Measurements from ENCODE around the gene CHST12. TPM values are rescaled to one million over a fixed set of nuclear protein-coding genes. Genes with fewer than 3 reads are reported as not detected.

The CHST12 gene
- total and polyA plus RNA-seq, 2 donors (not counting 1 experiment from before 2014, with no cell fraction given) = 25.4 to 27.1 TPM

DNA sequence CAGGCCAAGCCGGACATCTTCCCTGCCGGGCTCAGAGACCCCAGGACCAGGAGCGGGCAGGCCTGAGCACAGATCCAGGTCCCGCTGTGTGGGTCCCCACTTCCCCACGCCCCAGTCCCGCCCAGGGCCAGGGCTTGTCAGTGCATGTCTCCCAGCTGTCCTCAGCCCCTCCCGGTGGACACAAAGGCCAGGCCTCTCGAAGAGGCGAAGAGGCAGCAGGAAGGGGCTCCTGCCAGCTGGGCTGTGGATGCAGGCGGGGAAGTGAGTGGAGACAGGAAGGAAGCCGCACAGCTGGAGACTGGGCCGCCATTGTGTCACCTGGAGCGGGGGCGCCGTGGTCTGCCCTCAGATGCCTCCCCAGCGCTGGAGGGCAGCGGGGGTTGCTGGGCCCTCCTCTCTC lies 68.0 kb downstream of the CHST12 start:
- H3K27ac ChIP-seq (ENCODE audit: low read length in 2 of 2) = no peak overlapping the region
- ATAC-seq (ENCODE audit: low read depth) (no peak), DNase-seq (no peak)
- no peak overlapping the region for H3K4me2 ChIP-seq (replicated peaks; ENCODE audit: low read depth, low read length, poor library complexity, severe bottlenecking)
- H2AFZ ChIP-seq (ENCODE audit: insufficient read depth, low read depth, low read length, poor library complexity, severe bottlenecking) = no peak overlapping the region
- H3K4me1 Mint-ChIP-seq = peaks cover 4% of the 10 kb centered on the region
- H3K36me3 ChIP-seq (replicated peaks in 1 of 2; ENCODE audit: control extremely low read depth in 1 of 2, control insufficient read depth in 1 of 2, extremely low read depth in 1 of 2, insufficient read depth in 2 of 2, low read length in 1 of 2) = no peaks in the 10 kb centered on the region
- ChIA-PET POLR2A (no interaction called here), CTCF (interaction anchor here (0.8 to 6.9 kb wide), 3 partner anchors 19 to 78 kb away, joined by 3 to 104 read pairs (median 4); no protein-coding TSS in a partner anchor)
- H3K9me3 ChIP-seq (ENCODE audit: control extremely low read depth in 1 of 3, control insufficient read depth in 2 of 3, insufficient read depth in 1 of 3, low read length in 2 of 3) = no peaks in the 10 kb centered on the region
- H3K27ac Mint-ChIP-seq = no peak overlapping the region
- peaks cover 0 to 5% of the 10 kb centered on the region in 2 donors for H3K4me1 ChIP-seq (ENCODE audit: control insufficient read depth in 2 of 2, insufficient read depth in 2 of 2, low read length in 2 of 2)
- H3K79me2 ChIP-seq (ENCODE audit: control insufficient read depth, insufficient read depth, low read length) = no peaks in the 10 kb centered on the region
- intact Hi-C loops (cut with micrococcal nuclease) = no loop called here
- no peaks in the 10 kb centered on the region for H3K9me3 Mint-ChIP-seq (ENCODE audit: insufficient read depth)
- H3K27me3 Mint-ChIP-seq = peaks cover 9% of the 10 kb centered on the region
- no peak overlapping the region for H3K9ac ChIP-seq (ENCODE audit: low read length)
- H3K27me3 ChIP-seq (replicated peaks in 1 of 4; ENCODE audit: control extremely low read depth in 1 of 4, control insufficient read depth in 3 of 4, insufficient read depth in 4 of 4, low read length in 3 of 4) = peaks cover 0 to 12% (median 2%) of the 10 kb centered on the region in 4 experiments
- 24% methylated on average over 15 of the region's 17 CpGs for WGBS (ENCODE audit: insufficient coverage)
- no peak overlapping the region for H3K4me3 ChIP-seq (ENCODE audit: control extremely low read depth in 1 of 5, extremely low read depth in 1 of 5, insufficient read depth in 1 of 5, low read depth in 2 of 5, low read length in 4 of 5)
- TF ChIP-seq EZH2 (IDR thresholded peaks at IDR 0.05; ENCODE audit: borderline replicate concordance, insufficient read depth, low read depth, low read length, poor library complexity, severe bottlenecking) = no peak
- TF ChIP-seq CTCF (IDR thresholded peaks at IDR 0.05) = no peak
- no peak overlapping the region for H3K4me3 Mint-ChIP-seq
- no peaks in the 10 kb centered on the region for H4K20me1 ChIP-seq (ENCODE audit: control insufficient read depth, insufficient read depth, low read length, poor library complexity, severe bottlenecking)

- H3K4me2 ChIP-seq (replicated peaks; ENCODE audit: low read depth, low read length, poor library complexity, severe bottlenecking) = no peak overlapping the region
- no peak overlapping the region for H3K9ac ChIP-seq (ENCODE audit: low read length)
- peaks cover 9% of the 10 kb centered on the region for H3K27me3 Mint-ChIP-seq
- ATAC-seq (ENCODE audit: low read depth) (no peak), DNase-seq (no peak)
- peaks cover 12% of the 10 kb centered on the region for H3K4me1 Mint-ChIP-seq
- no peak for TF ChIP-seq CTCF (IDR thresholded peaks at IDR 0.05)
- TF ChIP-seq EZH2 (IDR thresholded peaks at IDR 0.05; ENCODE audit: borderline replicate concordance, insufficient read depth, low read depth, low read length, poor library complexity, severe bottlenecking) = no peak
- 88% methylated on average over 5 of the region's 6 CpGs for WGBS (ENCODE audit: insufficient coverage)
- H3K27ac Mint-ChIP-seq = no peak overlapping the region
- H3K27ac ChIP-seq (ENCODE audit: low read length in 2 of 2) = no peak overlapping the region
- POLR2A ChIA-PET = interaction anchor here (0.6 kb wide), 1 partner anchor 28 kb away, joined by 4 read pairs; no protein-coding TSS in a partner anchor
- intact Hi-C loops (cut with micrococcal nuclease) = no loop called here
- H3K9me3 Mint-ChIP-seq (ENCODE audit: insufficient read depth) = no peaks in the 10 kb centered on the region
- CTCF ChIA-PET = interaction anchor here (0.7 to 6.9 kb wide), 3 partner anchors 21 to 198 kb away, joined by 3 to 104 read pairs (median 5); no protein-coding TSS in a partner anchor
- no peaks in the 10 kb centered on the region for H3K79me2 ChIP-seq (ENCODE audit: control insufficient read depth, insufficient read depth, low read length)
- no peak overlapping the region for H2AFZ ChIP-seq (ENCODE audit: insufficient read depth, low read depth, low read length, poor library complexity, severe bottlenecking)
- H3K4me3 ChIP-seq (ENCODE audit: control extremely low read depth in 1 of 5, extremely low read depth in 1 of 5, insufficient read depth in 1 of 5, low read depth in 2 of 5, low read length in 4 of 5) = no peak overlapping the region
- H3K4me3 Mint-ChIP-seq = no peak overlapping the region
- H3K4me1 ChIP-seq (ENCODE audit: control insufficient read depth in 2 of 2, insufficient read depth in 2 of 2, low read length in 2 of 2) = peaks cover 10 to 14% of the 10 kb centered on the region in 2 donors
- no peaks in the 10 kb centered on the region for H3K9me3 ChIP-seq (ENCODE audit: control extremely low read depth in 1 of 3, control insufficient read depth in 2 of 3, insufficient read depth in 1 of 3, low read length in 2 of 3)
- peaks cover 0 to 12% (median 2%) of the 10 kb centered on the region in 4 experiments for H3K27me3 ChIP-seq (replicated peaks in 1 of 4; ENCODE audit: control extremely low read depth in 1 of 4, control insufficient read depth in 3 of 4, insufficient read depth in 4 of 4, low read length in 3 of 4)
- no peaks in the 10 kb centered on the region for H3K36me3 ChIP-seq (replicated peaks in 1 of 2; ENCODE audit: control extremely low read depth in 1 of 2, control insufficient read depth in 1 of 2, extremely low read depth in 1 of 2, insufficient read depth in 2 of 2, low read length in 1 of 2)
- H4K20me1 ChIP-seq (ENCODE audit: control insufficient read depth, insufficient read depth, low read length, poor library complexity, severe bottlenecking) = no peaks in the 10 kb centered on the region
These were observed 69.3 kb downstream of the CHST12 start for GRCh38 chr7:2472739-2473138.
